HG03280 (cell line): ENCODE data around the gene GGTLC3.
A peak's percentile ranks its signal among the peaks of the same experiment; 100 is the strongest.
"Not testable (repeated sequence)": the region's sequence is repeated elsewhere in the genome, so short reads cannot be mapped to it uniquely, and the experiment has no call there.

Experiments used
- ATAC-seq: cut with Tn5 transposase; IDR thresholded peaks from one replicate; pipeline ENCODE4 v1.9.1; 2021; ENCODE audit warnings: mild to moderate bottlenecking, moderate library complexity; ENCODE audit not compliant: unreplicated experiment

Gene GGTLC3

DNA sequence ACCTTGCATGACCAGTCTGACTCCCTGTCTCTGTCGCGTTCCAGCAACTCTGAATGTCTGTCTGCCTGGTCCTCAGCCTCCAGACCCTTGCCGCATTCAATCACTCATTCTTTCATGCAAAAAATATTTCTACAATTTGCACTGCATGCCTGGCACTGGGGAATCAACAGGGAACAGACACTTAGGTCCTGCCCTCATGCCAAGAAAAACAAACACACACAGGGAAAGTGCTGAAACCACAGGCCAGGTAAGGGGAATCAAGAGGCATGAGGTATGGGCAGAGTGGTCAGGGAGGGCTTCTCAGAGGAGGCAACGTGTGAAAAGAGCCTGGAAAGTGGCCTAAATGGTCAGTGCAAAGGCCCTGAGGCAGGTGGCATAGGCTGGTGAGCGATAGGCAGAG, at the start of gene GGTLC3:
TSS of gene GGTLC3 (minus strand) at position 101 of the 400 bp plus-strand sequence. CDS start 264 bp downstream, outside the sequence.
- not testable (repeated sequence) for ATAC-seq

DNA sequence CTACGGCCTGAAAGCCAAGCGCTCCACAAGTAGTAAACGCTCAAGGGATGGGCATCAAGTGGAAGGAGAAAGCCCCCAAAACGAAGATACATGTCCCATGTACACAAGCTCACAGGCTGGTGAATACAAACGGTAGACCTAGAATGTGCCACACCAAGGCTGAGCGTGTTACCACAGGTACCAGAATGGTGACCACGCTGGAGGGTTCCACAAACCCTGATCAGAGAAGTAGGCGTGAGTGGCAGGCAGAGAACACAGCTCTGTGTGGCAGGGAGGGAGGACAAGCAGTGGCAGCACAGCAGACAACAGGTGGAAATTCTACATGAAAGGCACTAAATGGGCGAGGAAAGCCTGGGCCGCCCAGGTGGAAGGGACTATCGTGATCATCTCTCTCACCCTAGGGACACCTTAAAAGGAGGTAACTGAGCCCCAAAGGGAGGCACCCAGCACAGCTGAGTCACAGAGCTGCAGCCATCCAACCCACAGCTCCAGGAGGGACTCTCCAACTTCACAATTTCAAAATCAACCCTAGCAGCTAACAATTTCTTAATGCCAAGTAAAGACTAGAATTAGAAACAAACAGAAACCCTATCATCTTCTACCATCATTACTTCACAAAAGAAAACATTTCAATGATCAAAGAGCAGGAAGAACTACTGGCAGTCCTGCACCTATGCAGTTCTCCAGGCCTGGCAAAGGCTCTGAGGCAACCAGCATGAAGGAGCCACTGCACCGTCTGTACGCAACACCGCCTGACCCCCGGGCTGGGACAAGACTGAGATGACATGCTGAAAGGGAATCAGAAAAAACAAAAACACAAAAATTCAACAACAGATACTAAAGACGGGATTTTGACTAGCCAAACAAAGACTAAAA, 42.4 kb upstream of the GGTLC3 start:
- ATAC-seq = not testable (repeated sequence)

DNA sequence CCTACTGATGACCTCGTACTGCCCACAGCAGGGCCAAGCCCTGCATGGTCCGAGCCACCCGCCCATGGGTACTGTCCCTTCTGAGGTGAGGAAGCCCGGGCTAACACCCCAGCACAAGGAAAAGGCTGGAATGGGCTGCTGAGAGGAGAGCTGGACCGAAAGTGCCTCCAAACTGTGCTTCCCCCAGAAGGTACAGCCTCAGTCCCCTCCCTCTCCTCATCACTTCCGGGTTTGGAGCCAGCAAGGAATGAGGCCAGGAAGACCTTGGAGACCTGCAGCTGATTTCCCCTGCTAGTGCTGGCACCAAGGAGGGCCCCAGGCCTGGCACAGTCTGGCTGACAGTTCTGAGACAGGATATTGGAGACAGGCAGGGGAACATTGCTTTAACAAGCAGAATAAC, 41.0 kb upstream of the GGTLC3 start:
- not testable (repeated sequence) for ATAC-seq

DNA sequence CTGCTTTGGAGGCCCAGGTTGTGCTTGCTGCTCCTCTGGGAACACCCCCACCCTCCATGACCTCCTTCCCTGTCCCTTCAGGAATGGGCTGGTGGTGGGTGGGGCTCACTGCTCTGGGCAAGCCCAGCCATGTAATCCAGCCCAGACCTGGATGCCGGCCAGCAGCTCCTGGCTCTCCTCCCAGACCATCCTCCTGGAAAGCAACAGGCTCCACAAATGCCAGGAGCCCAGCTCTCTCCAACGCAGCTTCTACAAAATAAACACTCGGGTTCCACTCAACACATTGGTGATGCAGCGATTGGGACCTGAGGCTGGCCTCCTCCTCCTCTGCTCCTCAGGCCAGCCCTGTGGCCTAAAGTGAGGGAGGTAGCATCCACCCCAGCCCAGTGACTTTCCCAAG, 40.6 kb upstream of the GGTLC3 start:
- not testable (repeated sequence) for ATAC-seq

DNA sequence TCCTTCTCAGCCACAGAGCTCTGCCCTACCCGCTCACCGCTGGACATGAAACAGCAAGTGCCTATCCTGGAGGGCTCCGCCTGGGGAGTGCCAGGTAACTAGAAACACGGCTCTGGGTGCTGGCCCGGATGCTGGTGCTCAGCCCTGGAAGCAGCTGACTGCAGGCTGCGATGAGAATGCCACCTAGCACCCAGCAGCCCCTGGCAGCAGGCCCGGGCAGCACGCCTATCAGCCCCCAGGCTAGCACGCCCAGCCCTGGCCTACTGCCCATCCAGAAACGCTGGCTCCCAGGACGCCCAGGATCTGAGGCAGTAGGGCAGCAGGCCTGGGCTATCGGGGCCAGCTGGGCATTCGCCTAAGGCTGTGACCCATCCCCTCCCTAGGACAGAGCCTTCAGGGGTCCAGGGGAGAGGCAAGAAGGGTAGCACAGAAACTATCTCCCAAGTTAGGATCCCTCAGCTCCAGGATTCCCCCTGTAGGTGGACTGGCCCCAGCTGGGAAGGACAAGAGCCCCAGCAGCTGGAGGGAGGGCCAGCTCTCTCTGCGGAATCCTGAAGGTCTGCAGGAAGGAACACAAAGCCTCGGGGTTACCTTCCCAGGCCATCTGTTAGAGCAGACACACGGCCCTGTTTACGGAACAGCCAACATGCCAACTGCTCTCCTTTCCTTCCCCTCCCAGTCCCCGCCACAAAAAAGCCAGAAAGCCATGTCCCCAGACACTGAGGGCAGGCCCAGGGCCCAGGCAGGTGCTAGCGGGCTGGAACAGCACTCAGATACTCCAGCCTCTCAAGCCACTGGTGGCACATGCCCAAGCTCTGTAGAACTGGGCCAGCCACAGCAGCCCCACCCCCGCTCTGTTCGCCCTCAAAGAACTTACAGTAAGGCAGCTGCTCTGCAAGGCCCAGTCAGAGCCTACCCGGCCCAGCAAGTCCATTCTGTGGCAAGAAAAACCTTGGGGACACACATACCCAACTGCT, 36.6 kb upstream of the GGTLC3 start:
- ATAC-seq = not testable (repeated sequence)

DNA sequence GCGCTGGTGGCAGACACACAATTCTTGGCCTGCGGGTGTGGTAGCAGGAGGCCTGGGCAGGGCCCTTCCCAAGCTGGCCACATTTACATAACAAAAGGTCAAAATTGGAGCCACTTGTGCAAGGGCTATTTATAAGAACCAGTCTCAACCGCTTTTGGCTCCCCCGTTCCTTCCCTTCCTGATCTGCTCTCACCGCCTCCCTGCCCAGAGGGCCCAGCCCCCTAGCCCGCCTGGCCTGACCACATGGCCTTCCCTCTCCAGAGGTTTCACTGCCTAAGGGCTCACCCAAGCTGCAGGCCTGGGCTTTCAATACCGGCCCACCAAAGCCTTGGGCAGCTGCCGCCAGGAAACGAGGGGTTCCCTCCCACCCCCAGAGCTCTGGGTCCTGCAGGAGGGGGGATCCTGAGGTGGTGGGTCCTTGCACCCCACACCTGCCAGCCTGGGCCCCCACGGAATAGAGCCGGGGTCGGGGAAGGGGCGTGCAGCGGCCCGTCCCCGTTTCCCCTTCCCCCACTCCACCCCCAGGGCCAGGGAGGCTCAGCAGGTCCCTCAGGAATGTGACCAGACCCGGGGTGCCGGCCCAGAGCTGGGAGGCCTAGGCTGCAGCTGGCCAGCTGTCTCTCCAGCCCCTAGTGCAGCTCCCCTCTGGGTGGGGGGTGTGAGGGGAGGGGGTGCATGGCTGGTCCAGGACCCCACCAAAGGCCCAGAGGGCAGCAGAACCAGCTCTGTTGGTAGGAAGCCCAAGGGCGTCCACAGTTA, 35.1 kb upstream of the GGTLC3 start:
- not testable (repeated sequence) for ATAC-seq

DNA sequence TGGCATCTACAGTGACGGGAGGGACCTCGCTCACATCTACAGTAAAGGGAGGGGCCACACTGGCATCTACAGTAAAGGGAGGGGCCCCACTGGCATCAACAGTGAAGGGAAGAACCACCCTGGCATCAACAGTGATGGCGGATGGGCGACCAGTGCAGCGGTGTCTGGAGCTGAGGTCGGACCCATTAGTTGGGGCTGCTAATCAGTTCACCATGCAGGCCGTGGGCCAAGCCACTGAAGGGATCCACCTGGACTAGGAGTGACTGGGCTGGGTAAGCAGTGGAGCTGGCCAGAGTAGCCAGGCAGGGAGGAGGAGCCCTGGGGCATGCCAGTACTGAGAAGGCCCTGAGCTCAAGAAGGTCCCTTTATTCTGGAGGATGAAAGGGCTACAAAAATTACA, 33.1 kb upstream of the GGTLC3 start:
- not testable (repeated sequence) for ATAC-seq

DNA sequence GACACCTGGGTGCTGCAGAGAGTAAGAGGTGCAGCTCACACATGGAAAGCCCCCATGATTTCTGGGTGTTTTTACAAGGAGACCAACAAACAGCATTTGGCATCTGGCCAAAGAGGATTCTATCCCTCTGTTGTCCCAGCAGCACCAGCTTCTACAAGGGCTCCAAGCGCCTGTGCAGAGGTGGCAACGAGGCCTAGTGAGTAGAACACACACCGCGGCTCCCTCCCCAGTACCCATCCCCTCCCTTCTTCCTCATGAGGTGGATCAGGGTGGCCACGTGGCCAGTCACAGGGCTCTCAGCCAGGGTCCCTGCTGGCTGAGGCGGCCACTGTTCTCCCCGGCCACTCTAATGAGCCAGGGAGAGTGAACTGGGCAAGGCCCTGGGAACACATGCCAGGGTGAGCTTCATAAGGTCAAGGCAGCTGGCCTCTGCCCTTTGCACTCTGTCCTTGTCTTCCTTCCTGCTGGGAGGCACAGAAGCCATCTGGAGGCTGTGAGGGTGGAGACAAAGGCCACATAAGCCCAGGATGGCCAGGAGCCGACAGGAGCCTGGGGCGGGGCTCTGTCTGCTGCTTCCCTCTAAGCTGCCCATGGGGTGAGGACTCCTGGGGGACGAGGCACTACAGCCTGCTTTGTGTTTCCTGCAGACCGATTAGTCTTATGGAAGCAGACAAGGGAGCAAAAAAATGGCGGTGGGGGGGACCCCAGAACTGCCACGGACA, 31.7 kb upstream of the GGTLC3 start:
- not testable (repeated sequence) for ATAC-seq

DNA sequence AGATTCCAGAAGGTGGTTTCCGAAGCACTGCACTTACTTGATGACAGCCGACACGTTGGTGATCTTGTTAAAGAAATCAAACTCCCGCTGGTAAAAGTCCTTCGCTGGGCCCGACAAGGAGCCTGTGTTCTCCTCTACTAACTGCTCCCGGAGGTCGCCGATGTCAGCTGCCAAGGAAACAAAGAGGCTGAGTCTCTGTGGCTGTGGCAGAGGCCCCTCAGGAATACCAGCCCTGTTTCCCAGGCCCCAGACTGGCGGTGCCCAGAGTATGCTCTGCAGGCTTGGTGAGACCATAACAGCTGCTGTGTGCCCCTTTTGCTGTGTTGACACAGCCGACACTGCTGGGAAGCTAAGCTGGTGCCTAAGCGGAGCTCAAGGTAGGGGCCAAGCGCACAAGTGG, 26.7 kb upstream of the GGTLC3 start:
- not testable (repeated sequence) for ATAC-seq

DNA sequence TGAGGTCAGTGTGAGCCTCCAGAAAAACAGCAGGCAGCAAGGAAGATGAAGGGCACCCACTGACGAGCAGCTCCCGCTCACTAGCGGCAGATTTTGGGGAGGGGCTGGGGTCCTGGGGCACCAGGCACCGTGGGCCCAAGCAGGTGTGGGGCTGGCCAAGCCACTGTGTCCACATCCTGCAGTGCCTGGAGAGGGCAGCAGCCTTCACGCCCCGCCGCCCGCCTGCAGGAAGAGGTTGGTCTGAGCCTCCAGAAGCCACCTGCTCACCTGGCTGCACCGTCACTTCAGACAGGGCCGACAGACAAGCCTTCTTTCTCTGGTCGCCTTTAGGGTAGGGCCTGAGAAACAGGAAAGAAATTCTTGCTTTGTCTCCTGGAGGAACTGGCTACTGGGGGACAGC, 25.4 kb upstream of the GGTLC3 start:
- not testable (repeated sequence) for ATAC-seq

DNA sequence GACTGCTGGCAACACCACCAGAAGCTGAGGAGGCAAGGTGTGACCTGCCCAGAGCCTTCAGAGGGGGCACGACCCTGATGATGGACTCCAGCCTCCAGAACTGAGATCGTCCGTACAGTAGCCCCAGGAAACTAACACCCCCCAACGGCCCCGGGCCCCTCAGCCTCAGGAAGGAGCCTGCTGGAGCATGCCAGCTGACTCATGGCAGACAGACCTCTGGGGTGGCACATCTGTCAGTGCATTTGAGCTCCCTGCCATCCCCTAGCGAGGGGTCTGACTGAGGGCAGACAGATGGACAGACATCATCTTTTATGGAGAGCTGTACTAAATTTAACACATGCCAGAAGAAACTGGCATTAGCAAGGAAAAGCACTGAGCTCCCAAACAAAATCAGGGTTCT, 22.0 kb upstream of the GGTLC3 start:
- not testable (repeated sequence) for ATAC-seq

DNA sequence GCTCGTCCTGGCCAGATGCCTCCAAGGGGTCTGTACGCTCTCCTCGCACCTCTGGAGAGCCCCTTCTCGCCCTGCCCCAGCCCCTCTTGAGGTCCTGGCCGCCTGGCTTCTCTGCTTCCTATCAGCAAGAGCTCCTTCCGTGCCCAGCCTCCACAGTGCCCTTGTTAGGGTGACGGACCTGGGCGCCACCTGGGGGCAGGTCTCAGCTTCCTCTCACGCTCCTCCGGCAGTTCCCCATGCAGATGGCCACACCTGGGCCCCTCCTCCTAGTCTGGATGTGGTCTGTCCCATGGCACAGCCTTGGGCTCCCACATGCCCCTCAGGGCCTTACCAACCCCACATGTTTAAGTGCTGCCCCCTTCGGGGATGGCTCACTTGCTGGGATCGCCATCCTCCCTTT, 16.4 kb upstream of the GGTLC3 start:
- ATAC-seq = not testable (repeated sequence)

DNA sequence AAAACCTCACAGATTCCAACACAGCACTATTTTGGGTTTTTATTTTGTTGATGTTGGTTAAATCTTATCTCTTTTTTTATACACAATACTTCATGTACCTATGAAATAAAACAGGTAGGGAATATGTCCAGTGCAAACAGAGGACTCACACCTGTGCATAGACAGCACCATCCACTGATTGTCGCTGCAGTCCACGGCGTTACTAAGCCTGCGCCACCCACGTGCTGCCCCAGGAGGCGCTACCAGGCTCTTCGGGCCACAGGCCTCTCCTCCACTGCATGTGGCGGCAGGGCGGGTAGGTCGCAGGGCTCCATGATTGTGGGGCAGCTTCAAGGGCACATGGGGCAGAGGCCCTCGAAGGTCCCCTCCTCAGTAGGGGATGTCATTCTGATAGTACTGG, 15.7 kb upstream of the GGTLC3 start:
- ATAC-seq = not testable (repeated sequence)

DNA sequence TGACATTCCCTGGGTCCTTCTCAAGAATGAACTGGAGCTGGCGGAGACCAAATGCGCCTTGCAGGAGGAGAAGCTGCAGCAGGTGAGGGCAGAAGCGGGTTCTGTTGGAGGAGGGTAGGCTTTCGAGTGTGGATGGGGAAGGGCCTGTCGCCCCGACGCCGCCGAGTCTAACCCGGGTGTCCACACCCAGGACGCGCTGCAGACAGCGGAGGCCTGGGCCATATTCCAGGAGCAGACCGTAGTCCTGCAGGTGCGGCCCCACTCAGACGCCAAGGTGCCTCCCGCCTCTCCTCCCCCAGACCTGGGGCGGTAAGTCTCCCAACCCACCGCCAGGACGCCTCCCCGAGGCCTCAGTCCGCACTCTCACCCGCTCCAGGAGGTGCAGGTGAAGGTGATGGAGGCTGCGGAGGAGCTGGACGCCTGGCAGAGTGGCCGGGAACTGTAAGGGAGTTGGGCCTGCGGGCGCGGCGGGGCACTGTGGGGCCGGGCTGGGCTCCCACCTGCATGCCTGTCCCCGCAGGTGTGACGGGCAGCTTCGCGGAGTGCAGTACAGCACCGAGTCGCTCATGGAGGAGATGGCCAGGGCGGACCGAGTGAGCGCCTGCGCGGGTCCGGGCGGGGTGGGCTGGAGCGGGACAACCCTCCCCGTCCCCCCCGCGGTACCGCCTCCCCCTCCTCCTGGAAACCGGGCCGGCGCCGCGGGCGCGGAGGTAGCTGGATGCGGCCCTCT, 11.6 kb upstream of the GGTLC3 start:
- peak; percentile 11 for ATAC-seq

DNA sequence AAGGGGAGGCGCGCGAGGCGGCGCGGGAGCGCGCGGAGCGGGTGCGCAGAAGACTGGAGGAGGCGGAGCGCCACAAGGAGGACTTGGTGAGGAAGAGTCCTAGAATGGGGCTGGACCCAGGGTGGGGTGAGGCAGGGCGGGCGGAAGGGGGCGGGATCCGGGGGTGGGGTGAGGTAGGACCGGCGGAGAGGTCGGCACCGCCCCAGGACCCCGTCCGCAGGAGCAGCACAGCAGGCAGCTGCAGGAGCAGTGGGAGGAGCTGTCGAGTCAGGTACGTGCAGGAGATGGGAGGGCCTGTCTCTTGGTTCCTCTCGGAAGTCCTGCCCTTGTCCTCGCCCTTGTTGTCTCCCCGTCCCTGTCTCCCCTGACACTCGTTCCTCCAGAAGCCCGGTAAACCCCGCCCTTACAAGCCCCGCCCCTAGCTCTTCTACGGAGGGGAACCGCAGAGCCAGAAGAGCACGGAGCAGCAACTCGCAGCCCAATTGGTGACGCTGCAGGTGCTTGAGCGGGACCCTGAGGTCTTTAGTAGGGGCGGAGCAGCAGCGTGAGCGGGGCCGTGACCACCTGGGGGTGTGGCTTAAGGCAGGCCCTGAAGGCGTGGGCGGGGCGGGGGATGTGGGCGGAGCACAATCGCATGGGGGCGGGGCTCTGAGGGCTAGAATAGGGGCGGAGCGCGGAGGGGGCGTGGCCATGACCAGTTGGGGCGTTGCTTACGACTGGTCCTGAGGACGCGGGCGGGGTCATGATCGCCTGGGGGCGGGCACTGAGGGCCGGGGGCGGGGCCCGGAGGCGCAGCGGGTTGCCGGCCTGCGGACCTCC, 10.8 kb upstream of the GGTLC3 start:
- ATAC-seq = peak; percentile 74

DNA sequence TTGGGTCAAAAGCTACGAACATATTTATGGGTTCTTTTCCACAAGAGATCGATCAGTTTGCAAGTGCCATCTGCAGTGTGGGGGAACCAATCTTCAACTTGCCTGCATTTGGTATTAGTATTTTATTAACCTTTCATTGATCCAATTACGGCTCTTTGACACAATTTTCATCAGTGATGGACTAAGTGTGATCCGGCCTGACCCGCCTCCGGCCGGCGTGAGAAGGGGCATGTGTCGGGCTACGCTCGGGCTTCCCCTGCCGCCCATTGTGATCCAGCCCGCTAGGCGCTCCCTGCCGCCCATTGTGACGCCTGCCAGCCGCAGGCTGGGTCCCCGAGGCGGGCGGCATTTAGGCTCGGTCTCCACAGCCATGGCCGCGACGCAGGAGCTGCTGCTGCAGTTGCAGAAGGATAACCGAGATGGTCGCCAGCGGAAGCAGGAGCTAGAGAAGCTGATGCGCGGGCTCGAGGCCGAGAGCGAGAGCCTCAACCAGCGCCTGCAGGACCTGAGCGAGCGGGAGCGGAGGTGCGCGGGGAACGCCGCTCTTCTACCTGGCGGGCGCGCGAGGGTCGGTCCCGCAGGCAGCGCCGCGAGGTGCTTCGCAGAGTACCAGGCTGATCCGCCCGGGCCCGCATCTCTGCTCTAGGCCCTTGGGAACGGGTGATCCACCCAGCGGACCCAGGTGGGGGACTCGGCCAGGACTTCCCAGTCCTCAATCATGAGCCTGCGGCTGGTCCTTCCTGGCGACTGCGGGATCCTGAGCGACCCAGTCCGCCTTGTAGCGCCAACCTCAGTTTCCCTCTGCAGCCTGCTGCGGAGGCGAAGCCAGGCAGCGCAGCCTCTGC, 10.0 kb upstream of the GGTLC3 start, which contains the start of gene TMEM191B:
TSS of gene TMEM191B (plus strand) at position 51 of the 845 bp plus-strand sequence. CDS start at position 230, 179 bp downstream.
- peak; percentile 17 for ATAC-seq

DNA sequence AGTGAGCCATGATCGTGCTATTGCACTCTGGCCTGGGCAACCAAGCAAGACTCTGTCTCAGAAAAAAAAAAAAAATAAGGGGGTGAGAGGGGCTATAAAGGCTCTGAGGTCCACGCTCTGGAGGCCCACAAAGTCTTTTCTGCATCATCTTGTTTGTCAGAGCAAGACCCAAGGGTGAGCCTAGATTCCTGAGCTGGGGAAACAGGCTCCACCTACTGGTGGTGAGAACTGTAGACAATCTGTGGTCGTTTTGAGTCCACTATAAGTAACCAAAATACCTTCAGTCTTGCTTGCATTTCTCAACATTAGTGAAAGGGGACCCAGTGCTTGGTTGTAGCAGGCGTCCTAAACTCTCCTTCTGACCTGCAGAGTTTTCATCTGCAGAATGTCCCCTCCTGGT, 5.4 kb upstream of the GGTLC3 start:
- not testable (repeated sequence) for ATAC-seq
